SK-N-SH (cell line): ENCODE results near the gene PLA2G12B. TPM values are rescaled to one million over a fixed set of nuclear protein-coding genes. Genes with fewer than 3 reads are reported as not detected.

Source experiments
- CTCF ChIA-PET: fragments of 300-600, 350-600 bp; formaldehyde crosslinking; extraction: SDS; loops from one replicate; lab custom pipeline; 2021; lab: Yijun Ruan, JAX
- POLR2A ChIA-PET: fragments of 350-600 bp; sonication (Branson Sonifier 250); formaldehyde crosslinking; extraction: SDS; loops from one replicate; lab custom pipeline; 2020; ENCODE audit warnings: antibody characterized with exemption, inconsistent platforms; lab: Yijun Ruan, JAX
- DNase-seq: peaks from one replicate; pipeline ENCODE4 v3.0.0; 2012
- H2AFZ ChIP-seq: fragments of 200-600 bp; sonication (generic); 2 replicates; pipeline ENCODE4 v1.8.1; 2016; ENCODE audit warnings: antibody characterized with exemption, mild to moderate bottlenecking, low read depth
- H3F3A ChIP-seq: fragments of 200-600 bp; sonication (generic); replicated peaks from 2 replicates; pipeline ENCODE3; 2016; ENCODE audit warnings: antibody characterized with exemption, mild to moderate bottlenecking; ENCODE audit not compliant: insufficient read depth
- H3K27ac ChIP-seq, 2 experiments: fragments of 200-500 bp in 1 of 2; fragments of 200-600 bp in 1 of 2; sonication (Bioruptor generic) in 1 of 2; sonication (generic), shearing (Covaris generic) in 1 of 2; 2 replicates each; pipeline versions ENCODE4 v1.5.1 to v1.6.1; 2014 to 2016; ENCODE audit warnings: low read depth in 2 of 2, inconsistent platforms in 1 of 2, low read length in 1 of 2, mild to moderate bottlenecking in 1 of 2, mixed read lengths in 1 of 2
- H3K27me3 ChIP-seq: fragments of 200-600 bp; sonication (generic), shearing (Covaris generic); 2 replicates; pipeline ENCODE4 v1.6.1; 2016; ENCODE audit warnings: mixed run types; ENCODE audit not compliant: insufficient read depth
- H3K36me3 ChIP-seq, 2 experiments: fragments of 200-500 bp in 1 of 2; fragments of 200-600 bp in 1 of 2; sonication (Bioruptor generic) in 1 of 2; sonication (generic) in 1 of 2; replicated peaks in 1 of 2; 2 replicates each; pipeline versions ENCODE3 to v1.5.1; 2014 to 2016; ENCODE audit warnings: low read length in 1 of 2, mild to moderate bottlenecking in 1 of 2; ENCODE audit not compliant: insufficient read depth in 2 of 2, control insufficient read depth in 1 of 2
- H3K4me1 ChIP-seq, 2 experiments: fragments of 200-500 bp in 1 of 2; fragments of 200-600 bp in 1 of 2; sonication (Bioruptor generic) in 1 of 2; sonication (generic), shearing (Covaris generic) in 1 of 2; 2 replicates each; pipeline versions ENCODE4 v1.5.1 to v1.6.1; 2014 to 2016; ENCODE audit warnings: low read depth in 1 of 2, low read length in 1 of 2, mixed run types in 1 of 2; ENCODE audit not compliant: insufficient read depth in 2 of 2, control insufficient read depth in 1 of 2
- H3K4me2 ChIP-seq: fragments of 200-600 bp; sonication (generic), shearing (Covaris generic); 2 replicates; pipeline ENCODE4 v1.6.1; 2017; ENCODE audit warnings: mixed run types
- H3K4me3 ChIP-seq, 2 experiments: fragments of 200-500 bp in 1 of 2; fragments of 200-600 bp in 1 of 2; sonication (Bioruptor generic) in 1 of 2; sonication (generic), shearing (Covaris generic) in 1 of 2; 2 replicates each; pipeline versions ENCODE4 v1.5.1 to v1.8.1; 2014 to 2016; ENCODE audit warnings: low read depth in 2 of 2, inconsistent platforms in 1 of 2, low read length in 1 of 2, mild to moderate bottlenecking in 1 of 2, mixed read lengths in 1 of 2, moderate library complexity in 1 of 2
- H3K79me2 ChIP-seq: fragments of 200-600 bp; sonication (generic); 2 replicates; pipeline ENCODE4 v1.8.1; 2017; ENCODE audit warnings: mild to moderate bottlenecking; ENCODE audit not compliant: insufficient read depth
- H3K9ac ChIP-seq: fragments of 200-600 bp; sonication (generic); 2 replicates; pipeline ENCODE4 v1.6.1; 2017; ENCODE audit warnings: mixed run types
- H3K9me2 ChIP-seq: fragments of 200-600 bp; sonication (generic); 2 replicates; pipeline ENCODE4 v1.6.1; 2017; ENCODE audit warnings: mixed run types
- H3K9me3 ChIP-seq: fragments of 200-600 bp; sonication (generic); 2 replicates; pipeline ENCODE4 v1.6.1; 2017; ENCODE audit warnings: mixed run types, mild to moderate bottlenecking, moderate library complexity
- H4K20me1 ChIP-seq: fragments of 200-600 bp; sonication (generic); 2 replicates; pipeline ENCODE4 v1.6.1; 2017; ENCODE audit warnings: mild to moderate bottlenecking, mixed run types; ENCODE audit not compliant: insufficient read depth
- EP300 ChIP-seq, 2 experiments: IDR thresholded peaks; 2 replicates each; pipeline versions ENCODE4 v1.4.0 to v1.6.1; 2012; ENCODE audit warnings: borderline replicate concordance in 1 of 2, low read depth in 1 of 2, low read length in 1 of 2
- EZH2phosphoT487 ChIP-seq: fragments of 200-600 bp; sonication (generic); IDR thresholded peaks from 2 replicates; pipeline ENCODE4 v1.6.1; 2017; ENCODE audit warnings: low read depth, mixed run types, mild to moderate bottlenecking, antibody characterized with exemption, moderate library complexity, borderline replicate concordance
- FOSL2 ChIP-seq: IDR thresholded peaks from 2 replicates; pipeline ENCODE4 v1.4.0; 2012; ENCODE audit warnings: low read depth, mild to moderate bottlenecking, moderate library complexity, borderline replicate concordance
- FOXM1 ChIP-seq: IDR thresholded peaks from 2 replicates; pipeline ENCODE4 v1.4.0; 2012; ENCODE audit warnings: low read depth, mild to moderate bottlenecking
- JUND ChIP-seq: IDR thresholded peaks from 2 replicates; pipeline ENCODE4 v1.4.0; 2012
- MEF2A ChIP-seq: IDR thresholded peaks from 2 replicates; pipeline ENCODE4 v1.4.0; 2012; ENCODE audit warnings: low read depth, borderline replicate concordance
- MXI1 ChIP-seq: IDR thresholded peaks from 2 replicates; pipeline ENCODE4 v1.6.1; 2012; ENCODE audit warnings: mild to moderate bottlenecking, low read depth, low read length, improper control_type of control experiment
- RAD21 ChIP-seq: IDR thresholded peaks from 2 replicates; pipeline ENCODE4 v1.6.1; 2012; ENCODE audit warnings: mild to moderate bottlenecking, low read length
- RCOR1 ChIP-seq: fragments of 150-350 bp; IDR thresholded peaks from 2 replicates; pipeline ENCODE4 v1.6.1; 2017; ENCODE audit warnings: antibody characterized with exemption, low read length
- RXRA ChIP-seq: IDR thresholded peaks from 2 replicates; pipeline ENCODE4 v1.4.0; 2012; ENCODE audit warnings: low read depth, mild to moderate bottlenecking, borderline replicate concordance
- TAF1 ChIP-seq: IDR thresholded peaks from 2 replicates; pipeline ENCODE4 v1.6.1; 2012; ENCODE audit warnings: low read depth, mild to moderate bottlenecking, low read length, moderate library complexity, borderline replicate concordance
- WGBS: methylation state at CpG from one replicate; pipeline ENCODE4 v1.1.6; 2017; ENCODE audit warnings: low lambda C conversion rate; 5-methylcytosine and 5-hydroxymethylcytosine counted together
- polyA plus RNA-seq, 3 experiments: library from polyadenylated mRNA; depleted of rRNA; stranded (reverse); fragments of >200 nt; gene quantifications; 2 replicates each; pipeline ENCODE4 v1.2.3, GENCODE V29; 2012
- TF ChIP-seq, protein P1 (sequence below): IDR thresholded peaks from 2 replicates; pipeline ENCODE4 v1.6.1; 2012; ENCODE audit warnings: mild to moderate bottlenecking, low read depth, low read length, moderate library complexity
- TF ChIP-seq, protein P2 (sequence below): IDR thresholded peaks from 2 replicates; pipeline ENCODE4 v1.4.0; 2012; ENCODE audit warnings: low read depth, borderline replicate concordance
- TF ChIP-seq, protein P3 (sequence below): IDR thresholded peaks from 2 replicates; pipeline ENCODE4 v1.4.0; 2012; ENCODE audit warnings: low read depth
- TF ChIP-seq, protein P4 (sequence below): IDR thresholded peaks from 2 replicates; pipeline ENCODE4; 2012
- TF ChIP-seq, protein P5 (sequence below): fragments of 150-350 bp; IDR thresholded peaks from 2 replicates; pipeline ENCODE4 v1.6.1; 2016; ENCODE audit warnings: mild to moderate bottlenecking, low read depth, low read length

The PLA2G12B gene
- polyA plus RNA-seq, 1 of the 3 experiments (the other 2 are of a cell fraction): not detected

DNA sequence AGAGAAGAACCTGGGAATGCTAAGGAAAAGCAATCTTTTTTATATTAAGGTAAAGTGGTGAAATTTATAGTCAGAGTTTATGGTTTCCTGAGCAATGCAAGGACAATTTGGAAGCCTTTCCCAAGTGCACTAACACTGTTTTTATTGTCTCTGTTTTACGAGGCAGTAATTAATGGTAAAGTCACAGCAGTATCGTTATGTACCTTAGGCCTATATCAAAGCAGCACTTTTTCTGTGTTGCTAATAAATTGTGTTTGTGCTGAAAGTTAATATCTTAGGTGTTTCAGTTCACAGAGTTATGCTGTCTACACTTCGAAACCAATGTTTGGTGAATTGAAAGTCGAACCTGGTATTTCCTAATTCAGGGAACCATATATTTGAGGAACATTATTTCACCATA, 41.9 kb downstream of the PLA2G12B start:
- Histone ChIP-seq H3K4me3 (no peak overlapping the region), H3K4me1 (no peaks in the 10 kb centered on the region), H3K9me2 (no peaks in the 10 kb centered on the region), H2AFZ (no peak overlapping the region), H3F3A (no peaks in the 10 kb centered on the region), H4K20me1 (no peaks in the 10 kb centered on the region)
- WGBS: 91% methylated on average over 4 of the region's 4 CpGs
- DNase-seq: no peak
- TF ChIP-seq MEF2A (no peak), JUND (no peak), RCOR1 (no peak), RAD21 (no peak), MXI1 (no peak), RXRA (no peak), FOXM1 (no peak), TAF1 (no peak), EP300 (IDR thresholded peaks at IDR 0.05; ENCODE audit: borderline replicate concordance in 1 of 2, low read depth in 1 of 2, low read length in 1 of 2) (no peak), FOSL2 (no peak), EZH2phosphoT487 (no peak)
- TF ChIP-seq, protein P1, sequence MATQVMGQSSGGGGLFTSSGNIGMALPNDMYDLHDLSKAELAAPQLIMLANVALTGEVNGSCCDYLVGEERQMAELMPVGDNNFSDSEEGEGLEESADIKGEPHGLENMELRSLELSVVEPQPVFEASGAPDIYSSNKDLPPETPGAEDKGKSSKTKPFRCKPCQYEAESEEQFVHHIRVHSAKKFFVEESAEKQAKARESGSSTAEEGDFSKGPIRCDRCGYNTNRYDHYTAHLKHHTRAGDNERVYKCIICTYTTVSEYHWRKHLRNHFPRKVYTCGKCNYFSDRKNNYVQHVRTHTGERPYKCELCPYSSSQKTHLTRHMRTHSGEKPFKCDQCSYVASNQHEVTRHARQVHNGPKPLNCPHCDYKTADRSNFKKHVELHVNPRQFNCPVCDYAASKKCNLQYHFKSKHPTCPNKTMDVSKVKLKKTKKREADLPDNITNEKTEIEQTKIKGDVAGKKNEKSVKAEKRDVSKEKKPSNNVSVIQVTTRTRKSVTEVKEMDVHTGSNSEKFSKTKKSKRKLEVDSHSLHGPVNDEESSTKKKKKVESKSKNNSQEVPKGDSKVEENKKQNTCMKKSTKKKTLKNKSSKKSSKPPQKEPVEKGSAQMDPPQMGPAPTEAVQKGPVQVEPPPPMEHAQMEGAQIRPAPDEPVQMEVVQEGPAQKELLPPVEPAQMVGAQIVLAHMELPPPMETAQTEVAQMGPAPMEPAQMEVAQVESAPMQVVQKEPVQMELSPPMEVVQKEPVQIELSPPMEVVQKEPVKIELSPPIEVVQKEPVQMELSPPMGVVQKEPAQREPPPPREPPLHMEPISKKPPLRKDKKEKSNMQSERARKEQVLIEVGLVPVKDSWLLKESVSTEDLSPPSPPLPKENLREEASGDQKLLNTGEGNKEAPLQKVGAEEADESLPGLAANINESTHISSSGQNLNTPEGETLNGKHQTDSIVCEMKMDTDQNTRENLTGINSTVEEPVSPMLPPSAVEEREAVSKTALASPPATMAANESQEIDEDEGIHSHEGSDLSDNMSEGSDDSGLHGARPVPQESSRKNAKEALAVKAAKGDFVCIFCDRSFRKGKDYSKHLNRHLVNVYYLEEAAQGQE: no peak
- TF ChIP-seq, protein P2, sequence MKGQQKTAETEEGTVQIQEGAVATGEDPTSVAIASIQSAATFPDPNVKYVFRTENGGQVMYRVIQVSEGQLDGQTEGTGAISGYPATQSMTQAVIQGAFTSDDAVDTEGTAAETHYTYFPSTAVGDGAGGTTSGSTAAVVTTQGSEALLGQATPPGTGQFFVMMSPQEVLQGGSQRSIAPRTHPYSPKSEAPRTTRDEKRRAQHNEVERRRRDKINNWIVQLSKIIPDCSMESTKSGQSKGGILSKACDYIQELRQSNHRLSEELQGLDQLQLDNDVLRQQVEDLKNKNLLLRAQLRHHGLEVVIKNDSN: no peak
- TF ChIP-seq, protein P3, sequence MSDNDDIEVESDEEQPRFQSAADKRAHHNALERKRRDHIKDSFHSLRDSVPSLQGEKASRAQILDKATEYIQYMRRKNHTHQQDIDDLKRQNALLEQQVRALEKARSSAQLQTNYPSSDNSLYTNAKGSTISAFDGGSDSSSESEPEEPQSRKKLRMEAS: no peak
- TF ChIP-seq, protein P4, sequence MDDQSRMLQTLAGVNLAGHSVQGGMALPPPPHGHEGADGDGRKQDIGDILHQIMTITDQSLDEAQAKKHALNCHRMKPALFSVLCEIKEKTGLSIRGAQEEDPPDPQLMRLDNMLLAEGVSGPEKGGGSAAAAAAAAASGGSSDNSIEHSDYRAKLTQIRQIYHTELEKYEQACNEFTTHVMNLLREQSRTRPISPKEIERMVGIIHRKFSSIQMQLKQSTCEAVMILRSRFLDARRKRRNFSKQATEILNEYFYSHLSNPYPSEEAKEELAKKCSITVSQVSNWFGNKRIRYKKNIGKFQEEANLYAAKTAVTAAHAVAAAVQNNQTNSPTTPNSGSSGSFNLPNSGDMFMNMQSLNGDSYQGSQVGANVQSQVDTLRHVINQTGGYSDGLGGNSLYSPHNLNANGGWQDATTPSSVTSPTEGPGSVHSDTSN: no peak
- TF ChIP-seq, protein P5, sequence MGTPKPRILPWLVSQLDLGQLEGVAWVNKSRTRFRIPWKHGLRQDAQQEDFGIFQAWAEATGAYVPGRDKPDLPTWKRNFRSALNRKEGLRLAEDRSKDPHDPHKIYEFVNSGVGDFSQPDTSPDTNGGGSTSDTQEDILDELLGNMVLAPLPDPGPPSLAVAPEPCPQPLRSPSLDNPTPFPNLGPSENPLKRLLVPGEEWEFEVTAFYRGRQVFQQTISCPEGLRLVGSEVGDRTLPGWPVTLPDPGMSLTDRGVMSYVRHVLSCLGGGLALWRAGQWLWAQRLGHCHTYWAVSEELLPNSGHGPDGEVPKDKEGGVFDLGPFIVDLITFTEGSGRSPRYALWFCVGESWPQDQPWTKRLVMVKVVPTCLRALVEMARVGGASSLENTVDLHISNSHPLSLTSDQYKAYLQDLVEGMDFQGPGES: no peak
- TF ChIP-seq, all 33 proteins: peak for 0
- CTCF ChIA-PET: no interaction called here
- POLR2A ChIA-PET: no interaction called here
- Histone ChIP-seq H3K9ac (no peak overlapping the region), H3K4me2 (no peak overlapping the region), H3K27me3 (no peaks in the 10 kb centered on the region), H3K27ac (no peak overlapping the region), H3K36me3 (no peaks in the 10 kb centered on the region), H3K9me3 (no peaks in the 10 kb centered on the region), H3K79me2 (no peaks in the 10 kb centered on the region)
